A549 (cell line): ENCODE results near the gene CDC14B. TPM values are rescaled to one million over a fixed set of nuclear protein-coding genes. Genes with fewer than 3 reads are reported as not detected.

Source experiments
- ATAC-seq, 2 experiments: fragments of 200-7000 bp in 1 of 2; fragments of >200 bp in 1 of 2; cut with Nextera tagmentation in 1 of 2; cut with Tn5 transposase in 1 of 2; 3 replicates each; pipeline versions ENCODE4 v1.8.0 to v1.9.1; 2018 to 2020; ENCODE audit warnings: mild to moderate bottlenecking in 1 of 2, moderate library complexity in 1 of 2
- CTCF ChIA-PET: fragments of 300-600 bp; sonication (Branson Sonifier 250); formaldehyde crosslinking; extraction: SDS; loops from one replicate; lab custom pipeline; 2021; ENCODE audit warnings: antibody characterized with exemption, inconsistent platforms; lab: Yijun Ruan, JAX
- POLR2A ChIA-PET: fragments of 350-600 bp; formaldehyde crosslinking; extraction: SDS; loops from one replicate; lab custom pipeline; 2021; ENCODE audit warnings: antibody characterized with exemption, inconsistent platforms; lab: Yijun Ruan, JAX
- DNase-seq, 2 experiments: peaks; one replicate each; pipeline versions ENCODE4 v3.0.0 to v3.0.0-alpha.2; 2011 to 2016; ENCODE audit warnings: low read depth in 1 of 2, low spot score in 1 of 2
- FAIRE-seq: peaks from 2 replicates; lab custom pipeline; 2011; peaks lifted over from hg19 to GRCh38; lab: Jason Lieb, UNC
- H3K27ac ChIP-seq, 2 experiments: fragments of >200 bp; sonication (Bioruptor Twin); formaldehyde crosslinking; 3 replicates each; pipeline ENCODE4 v1.5.1; 2016 to 2017
- H3K4me1 ChIP-seq: fragments of >200 bp; sonication (Bioruptor Twin); formaldehyde crosslinking; 3 replicates; pipeline ENCODE4 v1.6.1; 2016
- H3K4me2 ChIP-seq: fragments of >200 bp; sonication (Bioruptor Twin); formaldehyde crosslinking; 3 replicates; pipeline ENCODE4 v1.6.1; 2016
- H3K4me3 ChIP-seq: fragments of >200 bp; sonication (Bioruptor Twin); formaldehyde crosslinking; 3 replicates; pipeline ENCODE4 v1.5.1; 2016
- H3K9me3 ChIP-seq: fragments of >200 bp; sonication (Bioruptor Twin); formaldehyde crosslinking; 3 replicates; pipeline ENCODE4 v1.6.1; 2016
- BHLHE40 ChIP-seq: IDR thresholded peaks from 2 replicates; pipeline ENCODE4 v1.6.1; 2012; ENCODE audit warnings: low read depth, low read length, inconsistent platforms
- CBX8 ChIP-seq: fragments of 200-600 bp; sonication (generic); IDR thresholded peaks from 2 replicates; pipeline ENCODE4 v1.6.1; 2016
- CHD4 ChIP-seq: fragments of 200-600 bp; sonication (generic); IDR thresholded peaks from 2 replicates; pipeline ENCODE4 v1.6.1; 2016; ENCODE audit warnings: antibody characterized with exemption, mild to moderate bottlenecking, borderline replicate concordance
- EHF ChIP-seq: fragments of 250-450 bp; sonication (Bioruptor Pico); IDR thresholded peaks from 2 replicates; pipeline ENCODE4 v1.5.0; 2020; ENCODE audit warnings: mild to moderate bottlenecking
- FOXS1 ChIP-seq: fragments of 250-450 bp; sonication (Bioruptor Pico); IDR thresholded peaks from 2 replicates; pipeline ENCODE4 v1.5.0; 2020; ENCODE audit warnings: mild to moderate bottlenecking, moderate library complexity
- HOXB5 ChIP-seq: fragments of 250-450 bp; sonication (Bioruptor Pico); IDR thresholded peaks from 2 replicates; pipeline ENCODE4 v1.5.0; 2020; ENCODE audit warnings: mild to moderate bottlenecking, moderate library complexity
- JUNB ChIP-seq: fragments of >200 bp; sonication (Bioruptor Twin); formaldehyde crosslinking; IDR thresholded peaks from 2 replicates; pipeline ENCODE4 v1.6.1; 2016
- KDM1A ChIP-seq: fragments of 200-600 bp; sonication (generic); IDR thresholded peaks from 2 replicates; pipeline ENCODE4 v1.6.1; 2016; ENCODE audit warnings: low read depth, mild to moderate bottlenecking
- MAFK ChIP-seq: fragments of 450-650 bp; IDR thresholded peaks from 2 replicates; pipeline ENCODE4 v1.6.1; 2014; ENCODE audit not compliant: partially characterized antibody
- MYC ChIP-seq: IDR thresholded peaks from 2 replicates; pipeline ENCODE4 v1.6.1; 2012; ENCODE audit warnings: mild to moderate bottlenecking, inconsistent platforms, low read length, improper control_type of control experiment, borderline replicate concordance
- NFE2L2 ChIP-seq: fragments of 150-350 bp; conservative IDR thresholded peaks from 2 replicates; pipeline ENCODE4 v1.6.1; 2014; ENCODE audit warnings: low read length
- POLR2AphosphoS2 ChIP-seq: conservative IDR thresholded peaks from 2 replicates; pipeline ENCODE4 v1.6.1; 2012; ENCODE audit warnings: low read length, improper control_type of control experiment, inconsistent platforms
- ZSCAN20 ChIP-seq: fragments of 250-450 bp; sonication (Bioruptor Pico); IDR thresholded peaks from 2 replicates; pipeline ENCODE4 v1.8.0; 2022; ENCODE audit warnings: mild to moderate bottlenecking, moderate library complexity
- WGBS: methylation state at CpG from one replicate; pipeline ENCODE4 v1.1.6; 2017; ENCODE audit errors: missing lambda C conversion rate; 5-methylcytosine and 5-hydroxymethylcytosine counted together
- polyA plus RNA-seq, 4 experiments: library from polyadenylated mRNA; depleted of rRNA in 3 of 4; stranded (reverse); fragments of >200 nt; fragmentation: RNase III in 1 of 4; extraction: RNeasy Plus Mini Kit Qiagen cat#74134 plus additional on column Dnase treatment in 1 of 4; gene quantifications; 2 replicates in 3 of 4; 3 replicates in 1 of 4; pipeline ENCODE4 v1.2.3, GENCODE V29; 2011 to 2017
- TF ChIP-seq, protein P1 (sequence below): IDR thresholded peaks from 2 replicates; pipeline ENCODE4 v1.6.1; 2012
- TF ChIP-seq, protein P2 (sequence below): fragments of 250-450 bp; sonication (Bioruptor Pico); IDR thresholded peaks from 2 replicates; pipeline ENCODE4 v1.5.0; 2021; ENCODE audit warnings: mild to moderate bottlenecking, moderate library complexity, borderline replicate concordance

Gene CDC14B
- polyA plus RNA-seq, 2 of the 4 experiments (the other 2 are of a cell fraction) = 9.9 to 17.3 TPM

- TF ChIP-seq, protein P1, sequence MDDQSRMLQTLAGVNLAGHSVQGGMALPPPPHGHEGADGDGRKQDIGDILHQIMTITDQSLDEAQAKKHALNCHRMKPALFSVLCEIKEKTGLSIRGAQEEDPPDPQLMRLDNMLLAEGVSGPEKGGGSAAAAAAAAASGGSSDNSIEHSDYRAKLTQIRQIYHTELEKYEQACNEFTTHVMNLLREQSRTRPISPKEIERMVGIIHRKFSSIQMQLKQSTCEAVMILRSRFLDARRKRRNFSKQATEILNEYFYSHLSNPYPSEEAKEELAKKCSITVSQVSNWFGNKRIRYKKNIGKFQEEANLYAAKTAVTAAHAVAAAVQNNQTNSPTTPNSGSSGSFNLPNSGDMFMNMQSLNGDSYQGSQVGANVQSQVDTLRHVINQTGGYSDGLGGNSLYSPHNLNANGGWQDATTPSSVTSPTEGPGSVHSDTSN = no peak
- TF ChIP-seq, all 56 proteins: peak for 0
These were observed 136.4 kb downstream of the CDC14B start (continued) for GRCh38 chr9:96483197-96483596.

DNA sequence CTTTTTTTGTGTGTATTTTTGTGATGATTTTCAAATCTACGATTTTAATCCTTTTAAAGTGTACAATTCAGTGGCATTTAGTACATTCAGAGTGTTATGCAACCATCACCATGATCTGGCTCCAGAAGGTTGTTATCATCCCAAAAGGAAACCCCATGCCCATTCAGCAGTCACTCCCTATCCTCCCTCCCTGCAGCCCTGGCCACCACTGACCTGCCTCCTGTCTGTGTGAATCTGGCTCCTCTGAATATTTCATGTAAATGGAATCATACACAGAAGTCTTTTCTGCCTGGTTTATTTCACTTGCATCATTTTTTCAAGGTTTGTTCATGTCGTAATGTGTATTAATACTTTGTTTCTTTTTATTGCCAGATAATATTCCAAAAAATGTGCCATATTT lies 137.2 kb downstream of the CDC14B start:
- ATAC-seq (no peak), FAIRE-seq (no peak)
- POLR2A ChIA-PET = no interaction called here

DNA sequence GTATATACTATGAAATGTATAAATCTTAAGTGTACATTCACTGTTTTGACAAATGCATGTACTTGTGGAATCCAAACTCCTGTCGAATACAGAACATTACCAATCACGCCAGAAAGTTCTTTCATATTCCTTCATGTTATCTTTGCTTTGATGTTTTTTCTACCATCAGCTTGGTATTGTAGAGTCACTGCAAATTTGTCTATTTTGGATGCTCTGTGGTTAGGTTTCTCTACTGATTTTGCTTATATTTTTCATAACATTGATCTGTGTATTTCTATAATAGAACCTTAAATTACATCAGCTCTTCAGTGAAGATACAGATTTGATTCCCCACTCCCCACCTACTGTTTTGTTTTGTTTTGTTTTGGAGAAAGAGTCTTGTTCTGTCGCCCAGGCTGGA lies 138.9 kb downstream of the CDC14B start:
- POLR2A ChIA-PET = no interaction called here
- FAIRE-seq = no peak
- 0 out of 3 replicates have a peak, but pooled peaks cover 7% of the 10 kb centered on the region for H3K4me1 ChIP-seq
- WGBS = 99% methylated on average over 3 of the region's 3 CpGs
- no peaks in the 10 kb centered on the region for H3K9me3 ChIP-seq
- DNase-seq = no peak
- TF ChIP-seq POLR2AphosphoS2 = no peak
- no peak for TF ChIP-seq CHD4
- no peak for TF ChIP-seq FOXS1 (CRISPR knock-in tag)
- no peak for TF ChIP-seq CBX8
- TF ChIP-seq, all 56 proteins: peak for 0
- no peak overlapping the region for H3K4me3 ChIP-seq
- no peak for ATAC-seq
- H3K27ac ChIP-seq = no peak overlapping the region
- H3K4me2 ChIP-seq = no peak overlapping the region
- CTCF ChIA-PET = no interaction called here

More for the DNA sequence above, 137.2 kb downstream of the CDC14B start:
- TF ChIP-seq KDM1A = no peak
- no peak for TF ChIP-seq MAFK
- CTCF ChIA-PET = no interaction called here
- Histone ChIP-seq H3K9me3 (no peaks in the 10 kb centered on the region), H3K4me2 (no peak overlapping the region), H3K27ac (no peak overlapping the region), H3K4me1 (peaks cover 14% of the 10 kb centered on the region; the same call in 2 of the 3 replicates), H3K4me3 (no peak overlapping the region)
- 89% methylated on average over 2 of the region's 2 CpGs for WGBS
- DNase-seq = no peak

DNA sequence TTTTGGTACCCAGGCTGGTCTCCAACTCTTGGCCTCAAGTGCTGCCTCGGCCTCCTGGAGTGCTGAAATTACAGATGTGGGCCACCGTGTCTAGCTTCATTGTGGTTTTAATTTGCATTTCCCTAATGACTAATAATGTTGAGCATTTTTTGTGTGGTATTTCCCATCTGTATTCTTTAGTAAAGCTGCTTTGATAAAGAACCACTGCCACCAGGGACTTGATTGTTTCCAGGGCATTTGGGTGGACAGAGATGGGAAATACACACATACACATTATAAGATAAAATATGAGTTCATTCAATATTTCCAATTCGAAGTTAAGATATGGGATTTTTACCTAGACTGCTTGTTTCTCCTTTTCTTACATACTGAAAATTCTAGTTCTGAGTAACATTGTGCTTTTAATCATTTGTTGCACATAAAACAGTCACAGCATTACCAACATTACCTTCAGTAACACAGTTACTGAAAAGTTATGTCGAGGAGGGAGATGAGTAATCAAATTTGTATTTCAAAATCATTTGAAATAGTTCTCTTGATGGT lies 140.7 kb downstream of the CDC14B start:
- H3K9me3 ChIP-seq = no peaks in the 10 kb centered on the region
- ChIA-PET CTCF (interaction anchor here (1.1 kb wide), 1 partner anchor 27 kb away, joined by 6 read pairs; no protein-coding TSS in a partner anchor), POLR2A (no interaction called here)
- FAIRE-seq (no peak), ATAC-seq (no peak), DNase-seq (no peak)
- TF ChIP-seq HOXB5 (CRISPR knock-in tag) (no peak), NFE2L2 (no peak), CHD4 (no peak), KDM1A (no peak)
- no peak overlapping the region for H3K4me3 ChIP-seq
- no peak overlapping the region for H3K4me2 ChIP-seq
- no peak overlapping the region for H3K27ac ChIP-seq
- 70% methylated on average over 4 of the region's 4 CpGs for WGBS
- H3K4me1 ChIP-seq = 0 out of 3 replicates have a peak, but pooled peaks cover 7% of the 10 kb centered on the region

DNA sequence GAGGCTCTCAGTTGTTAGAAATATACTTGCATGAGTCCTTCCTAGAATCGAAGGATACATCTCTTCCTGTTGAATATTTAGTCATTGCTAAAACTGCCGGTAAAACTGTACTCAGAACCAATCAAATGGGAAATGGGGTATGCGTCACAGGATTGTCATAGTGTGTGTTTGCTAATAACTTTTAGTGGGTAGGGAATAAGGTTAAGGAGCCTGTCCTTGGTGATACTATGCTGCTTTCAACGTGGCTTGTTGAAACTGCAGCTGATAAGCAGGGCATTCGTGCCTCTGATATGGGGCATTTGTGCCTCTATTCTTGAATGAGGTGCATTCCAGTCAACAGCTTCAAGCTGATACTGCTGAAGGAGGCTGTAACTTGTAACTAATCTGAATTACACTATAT lies 143.1 kb downstream of the CDC14B start:
- DNase-seq (no peak), FAIRE-seq (no peak)
- H3K9me3 ChIP-seq = no peaks in the 10 kb centered on the region
- no peak overlapping the region for H3K27ac ChIP-seq
- 71% methylated on average over 5 of the region's 5 CpGs for WGBS
- no peak for TF ChIP-seq EHF
- no peak for TF ChIP-seq JUNB
- no peak for TF ChIP-seq POLR2AphosphoS2
- TF ChIP-seq ZSCAN20 = no peak
- TF ChIP-seq, protein P2, sequence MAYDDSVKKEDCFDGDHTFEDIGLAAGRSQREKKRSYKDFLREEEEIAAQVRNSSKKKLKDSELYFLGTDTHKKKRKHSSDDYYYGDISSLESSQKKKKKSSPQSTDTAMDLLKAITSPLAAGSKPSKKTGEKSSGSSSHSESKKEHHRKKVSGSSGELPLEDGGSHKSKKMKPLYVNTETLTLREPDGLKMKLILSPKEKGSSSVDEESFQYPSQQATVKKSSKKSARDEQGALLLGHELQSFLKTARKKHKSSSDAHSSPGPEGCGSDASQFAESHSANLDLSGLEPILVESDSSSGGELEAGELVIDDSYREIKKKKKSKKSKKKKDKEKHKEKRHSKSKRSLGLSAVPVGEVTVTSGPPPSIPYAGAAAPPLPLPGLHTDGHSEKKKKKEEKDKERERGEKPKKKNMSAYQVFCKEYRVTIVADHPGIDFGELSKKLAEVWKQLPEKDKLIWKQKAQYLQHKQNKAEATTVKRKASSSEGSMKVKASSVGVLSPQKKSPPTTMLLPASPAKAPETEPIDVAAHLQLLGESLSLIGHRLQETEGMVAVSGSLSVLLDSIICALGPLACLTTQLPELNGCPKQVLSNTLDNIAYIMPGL (CRISPR knock-in tag) = no peak
- no peak for TF ChIP-seq MYC
- TF ChIP-seq BHLHE40 = no peak
- TF ChIP-seq, all 56 proteins: peak for 0
- Histone ChIP-seq H3K4me2 (no peak overlapping the region), H3K4me3 (no peak overlapping the region), H3K4me1 (0 out of 3 replicates have a peak, but pooled peaks cover 7% of the 10 kb centered on the region)
- CTCF ChIA-PET = no interaction called here
- POLR2A ChIA-PET = interaction anchor here (1.6 kb wide), 1 partner anchor 27 kb away, joined by 3 read pairs; no protein-coding TSS in a partner anchor
- ATAC-seq = no peak
